ENCODE results near the gene FGA.
"Not testable (repeated sequence)": the region's sequence is repeated elsewhere in the genome, so short reads cannot be mapped to it uniquely, and the experiment has no call there.

FGA gene

GRCh38 chr4:154606728-154607723, 16.5 kb upstream of the FGA start:
- DNase-seq: no peak

- no peak for DNase-seq
These were observed 14.2 kb upstream of the FGA start for GRCh38 chr4:154604696-154605200.

- DNase-seq: no peak
These were observed 12.7 kb upstream of the FGA start for GRCh38 chr4:154603033-154603943.

GRCh38 chr4:154602404-154603020, 12.0 kb upstream of the FGA start:
- DNase-seq: no peak

GRCh38 chr4:154597798-154598774, 7.5 kb upstream of the FGA start:
- DNase-seq: no peak

- not testable (repeated sequence) for DNase-seq
These were observed 6.7 kb upstream of the FGA start for GRCh38 chr4:154597281-154597680.

- DNase-seq: no peak
These were observed 5.3 kb upstream of the FGA start for GRCh38 chr4:154595807-154596206.

- DNase-seq: not testable (repeated sequence)
These were observed 3.8 kb upstream of the FGA start for GRCh38 chr4:154594343-154594742.

GRCh38 chr4:154593868-154594267, 3.3 kb upstream of the FGA start:
- DNase-seq: no peak

GRCh38 chr4:154591890-154592289, 1.3 kb upstream of the FGA start:
- DNase-seq: no peak

- DNase-seq: no peak
These were observed 995 bp downstream of the FGA start for GRCh38 chr4:154589296-154590197.

- DNase-seq: no peak
These were observed 2.3 kb downstream of the FGA start for GRCh38 chr4:154588198-154588597.

- DNase-seq: no peak
These were observed 4.1 kb downstream of the FGA start for GRCh38 chr4:154586296-154587033.

GRCh38 chr4:154585369-154586018, 5.0 kb downstream of the FGA start:
- no peak for DNase-seq

- no peak for DNase-seq
These were observed 6.3 kb downstream of the FGA start for GRCh38 chr4:154584259-154584658.

- DNase-seq: no peak
These were observed 6.9 kb downstream of the FGA start for GRCh38 chr4:154583677-154584076.

GRCh38 chr4:154583230-154583629, 7.3 kb downstream of the FGA start:
- DNase-seq: no peak

- no peak for DNase-seq
These were observed 7.8 kb downstream of the FGA start for GRCh38 chr4:154582723-154583122.

- DNase-seq: no peak
These were observed 10.6 kb downstream of the FGA start for GRCh38 chr4:154579927-154580326.

All from DMS153 (cell line).